ENCODE data around the gene PLXNA2.

Gene PLXNA2

GRCh38 chr1:208243967-208244916 lies at the start of gene PLXNA2:
TSS of gene PLXNA2 (minus strand) at chr1:208244384. CDS start at chr1:208217922, 26,462 bp downstream.
- DNase-seq (ENCODE audit: low spot score): peak; percentile 72
- no peak for FAIRE-seq

GRCh38 chr1:208292908-208293307 lies 48.7 kb upstream of the PLXNA2 start:
- DNase-seq (ENCODE audit: low spot score) (no peak), FAIRE-seq (no peak)

- DNase-seq (ENCODE audit: low spot score): no peak
- FAIRE-seq: no peak
Measured at GRCh38 chr1:208291923-208292711, 47.9 kb upstream of the PLXNA2 start.

- FAIRE-seq (no peak), DNase-seq (ENCODE audit: low spot score) (no peak)
Measured at GRCh38 chr1:208291129-208291528, 46.9 kb upstream of the PLXNA2 start.

GRCh38 chr1:208289716-208290115 lies 45.5 kb upstream of the PLXNA2 start:
- FAIRE-seq (no peak), DNase-seq (ENCODE audit: low spot score) (no peak)

- no peak for DNase-seq (ENCODE audit: low spot score)
- FAIRE-seq: no peak
Measured at GRCh38 chr1:208288495-208288894, 44.3 kb upstream of the PLXNA2 start.

GRCh38 chr1:208280681-208281450 lies 36.7 kb upstream of the PLXNA2 start:
- FAIRE-seq (no peak), DNase-seq (ENCODE audit: low spot score) (no peak)

- FAIRE-seq (no peak), DNase-seq (ENCODE audit: low spot score) (no peak)
Measured at GRCh38 chr1:208279826-208280588, 35.8 kb upstream of the PLXNA2 start.

- DNase-seq (ENCODE audit: low spot score): no peak
- no peak for FAIRE-seq
Measured at GRCh38 chr1:208278638-208279037, 34.5 kb upstream of the PLXNA2 start.

- DNase-seq (ENCODE audit: low spot score): no peak
- no peak for FAIRE-seq
Measured at GRCh38 chr1:208276757-208277435, 32.7 kb upstream of the PLXNA2 start.

GRCh38 chr1:208275083-208275482 lies 30.9 kb upstream of the PLXNA2 start:
- FAIRE-seq: no peak

GRCh38 chr1:208273386-208274017 lies 29.3 kb upstream of the PLXNA2 start:
- FAIRE-seq: no peak
- DNase-seq (ENCODE audit: low spot score): no peak

More at GRCh38 chr1:208275083-208275482, 30.9 kb upstream of the PLXNA2 start:
- no peak for DNase-seq (ENCODE audit: low spot score)

GRCh38 chr1:208272713-208273112 lies 28.5 kb upstream of the PLXNA2 start:
- FAIRE-seq (no peak), DNase-seq (ENCODE audit: low spot score) (no peak)

GRCh38 chr1:208272311-208272710 lies 28.1 kb upstream of the PLXNA2 start:
- DNase-seq (ENCODE audit: low spot score) (no peak), FAIRE-seq (no peak)

- FAIRE-seq: no peak
Measured at GRCh38 chr1:208271236-208271635, 27.1 kb upstream of the PLXNA2 start.

GRCh38 chr1:208270651-208271141 lies 26.5 kb upstream of the PLXNA2 start:
- FAIRE-seq (no peak), DNase-seq (ENCODE audit: low spot score) (no peak)

More at GRCh38 chr1:208271236-208271635, 27.1 kb upstream of the PLXNA2 start:
- DNase-seq (ENCODE audit: low spot score): no peak

- DNase-seq (ENCODE audit: low spot score): no peak
- no peak for FAIRE-seq
Measured at GRCh38 chr1:208269338-208269666, 25.1 kb upstream of the PLXNA2 start.

GRCh38 chr1:208268541-208269337 lies 24.6 kb upstream of the PLXNA2 start:
- FAIRE-seq: no peak

GRCh38 chr1:208265525-208265924 lies 21.3 kb upstream of the PLXNA2 start:
- no peak for DNase-seq (ENCODE audit: low spot score)
- no peak for FAIRE-seq

More at GRCh38 chr1:208268541-208269337, 24.6 kb upstream of the PLXNA2 start:
- DNase-seq (ENCODE audit: low spot score): no peak

All from urothelium cell line (cell line).